Omental fat pad (tissue), 4 donors: Measurements from ENCODE around the gene ELK3. TPM values are rescaled to one million over a fixed set of nuclear protein-coding genes. Genes with fewer than 3 reads are reported as not detected.

ENCODE experiments used
- ATAC-seq: fragments of 150-250 bp; one replicate; pipeline ENCODE4 v1.9.1; 2016; ENCODE audit warnings: mild to moderate bottlenecking, moderate library complexity; ENCODE audit not compliant: low FRiP score
- DNase-seq: peaks from one replicate; pipeline ENCODE4 v3.0.0-alpha.2; 2019; ENCODE audit warnings: low spot score
- total RNA-seq, 4 donors: library from RNA; depleted of rRNA; stranded (reverse); fragments of >200 nt; gene quantifications; one replicate each; pipeline ENCODE4 v1.1.0, GENCODE V29; 2016
- TF ChIP-seq, protein P1 (sequence below), 3 donors: fragments of 450-650 bp; IDR thresholded peaks; one replicate each; pipeline ENCODE4 v1.5.1; 2016 to 2017; ENCODE audit warnings: antibody characterized with exemption in 3 of 3, mild to moderate bottlenecking in 3 of 3, moderate library complexity in 2 of 3

Gene ELK3
- total RNA-seq, 4 donors from 2014 or later: 22.4 to 69.7 (median 37.9) TPM

DNA sequence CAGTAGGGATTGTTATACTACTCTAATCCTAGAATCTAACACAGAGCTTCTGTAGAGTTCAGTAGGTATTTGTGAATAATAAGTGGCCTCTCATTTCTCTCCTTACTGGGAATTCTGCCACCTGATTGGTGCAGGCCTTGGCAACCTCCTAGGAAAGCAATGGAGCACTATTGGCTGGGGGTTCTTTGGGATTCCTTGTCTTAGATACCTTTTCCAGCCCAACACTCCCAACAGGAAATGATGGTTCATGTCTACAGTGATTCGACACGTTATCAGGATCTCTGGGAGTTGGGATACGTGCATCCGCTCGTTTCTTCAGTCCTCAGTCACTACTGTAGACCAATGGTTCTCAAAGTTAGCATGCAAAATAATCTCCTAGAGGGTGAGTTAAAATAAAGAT lies 67.4 kb downstream of the ELK3 start:
- no peak for ATAC-seq
- no peak for DNase-seq
- TF ChIP-seq, protein P1, sequence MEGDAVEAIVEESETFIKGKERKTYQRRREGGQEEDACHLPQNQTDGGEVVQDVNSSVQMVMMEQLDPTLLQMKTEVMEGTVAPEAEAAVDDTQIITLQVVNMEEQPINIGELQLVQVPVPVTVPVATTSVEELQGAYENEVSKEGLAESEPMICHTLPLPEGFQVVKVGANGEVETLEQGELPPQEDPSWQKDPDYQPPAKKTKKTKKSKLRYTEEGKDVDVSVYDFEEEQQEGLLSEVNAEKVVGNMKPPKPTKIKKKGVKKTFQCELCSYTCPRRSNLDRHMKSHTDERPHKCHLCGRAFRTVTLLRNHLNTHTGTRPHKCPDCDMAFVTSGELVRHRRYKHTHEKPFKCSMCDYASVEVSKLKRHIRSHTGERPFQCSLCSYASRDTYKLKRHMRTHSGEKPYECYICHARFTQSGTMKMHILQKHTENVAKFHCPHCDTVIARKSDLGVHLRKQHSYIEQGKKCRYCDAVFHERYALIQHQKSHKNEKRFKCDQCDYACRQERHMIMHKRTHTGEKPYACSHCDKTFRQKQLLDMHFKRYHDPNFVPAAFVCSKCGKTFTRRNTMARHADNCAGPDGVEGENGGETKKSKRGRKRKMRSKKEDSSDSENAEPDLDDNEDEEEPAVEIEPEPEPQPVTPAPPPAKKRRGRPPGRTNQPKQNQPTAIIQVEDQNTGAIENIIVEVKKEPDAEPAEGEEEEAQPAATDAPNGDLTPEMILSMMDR (IDR thresholded peaks at IDR 0.05): no peak

- DNase-seq: no peak
- TF ChIP-seq, protein P1 (IDR thresholded peaks at IDR 0.05): no peak
- no peak for ATAC-seq
Observed at GRCh38 chr12:96263449-96263902, 69.3 kb downstream of the ELK3 start.

DNA sequence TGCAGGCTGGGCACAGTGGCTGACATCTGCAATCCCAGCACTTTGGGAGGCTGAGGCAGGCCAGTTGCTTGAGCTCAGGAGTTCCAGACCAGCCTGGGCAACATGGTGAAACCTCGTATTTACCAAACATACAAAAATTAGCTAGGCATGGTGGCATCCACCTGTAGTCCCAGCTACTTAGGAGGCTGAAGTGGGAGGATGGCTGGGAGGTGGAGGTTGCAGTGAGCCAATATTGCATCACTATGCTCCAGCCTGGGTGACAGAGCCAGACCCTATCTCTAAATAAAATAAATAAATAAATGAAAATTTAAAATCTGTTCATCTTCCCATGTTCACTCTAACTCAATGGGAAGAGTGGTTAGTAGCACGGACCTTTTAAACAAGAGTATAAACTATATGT lies 71.2 kb downstream of the ELK3 start:
- TF ChIP-seq, protein P1 (IDR thresholded peaks at IDR 0.05): no peak
- ATAC-seq (no peak), DNase-seq (no peak)

DNA sequence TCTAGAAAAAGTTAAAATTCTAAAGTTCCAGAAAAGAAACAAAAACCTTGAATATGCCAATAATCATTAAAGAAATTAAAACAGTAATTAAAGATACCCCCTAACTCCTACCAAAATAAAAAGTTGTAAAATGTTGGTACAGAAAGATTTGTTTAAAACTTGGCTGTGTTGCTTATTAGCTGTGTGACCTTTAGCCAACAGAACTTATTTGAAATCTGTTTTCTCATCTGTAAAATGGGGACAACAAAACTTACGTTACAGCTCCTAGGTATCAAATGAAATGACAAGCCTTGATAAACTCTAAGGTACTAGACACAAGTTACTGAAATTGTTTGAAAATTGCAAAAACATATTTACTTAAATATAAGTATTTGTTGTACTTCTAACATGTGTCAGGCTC lies 71.7 kb downstream of the ELK3 start:
- TF ChIP-seq, protein P1 (IDR thresholded peaks at IDR 0.05): no peak
- ATAC-seq (no peak), DNase-seq (no peak)

GRCh38 chr12:96266238-96266637 lies 72.1 kb downstream of the ELK3 start:
- DNase-seq (no peak), ATAC-seq (no peak)
- TF ChIP-seq, protein P1 (IDR thresholded peaks at IDR 0.05): no peak

- DNase-seq (no peak), ATAC-seq (peak; percentile 15)
- TF ChIP-seq, protein P1 (IDR thresholded peaks at IDR 0.05): no peak
Observed at GRCh38 chr12:96271469-96272199, 77.5 kb downstream of the ELK3 start.

DNA sequence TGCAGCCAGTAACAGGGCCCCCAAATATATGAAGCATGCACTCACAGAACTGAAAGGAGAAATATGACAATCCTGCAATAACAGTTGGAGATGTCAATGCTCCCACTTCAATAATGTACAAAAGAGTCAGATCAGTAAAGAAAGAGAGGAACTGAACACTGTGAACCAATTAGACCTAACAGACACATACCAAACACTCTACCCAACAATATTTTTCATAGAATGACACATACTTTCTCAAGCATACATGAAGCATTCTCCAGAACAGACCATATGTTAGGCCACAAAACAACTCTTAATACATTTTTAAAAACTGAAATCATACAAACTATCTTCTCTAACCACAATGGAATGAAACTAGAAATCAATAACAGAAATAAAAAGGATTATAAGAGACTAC lies 80.2 kb downstream of the ELK3 start:
- TF ChIP-seq, protein P1 (IDR thresholded peaks at IDR 0.05): no peak
- DNase-seq (no peak), ATAC-seq (no peak)
